HG03354 (cell line): ENCODE measurements around the gene MYO9A.
A peak's percentile ranks its signal among the peaks of the same experiment; 100 is the strongest.
"Not testable (repeated sequence)": the region's sequence is repeated elsewhere in the genome, so short reads cannot be mapped to it uniquely, and the experiment has no call there.

ENCODE experiments used
- ATAC-seq: cut with Tn5 transposase; IDR thresholded peaks from one replicate; pipeline ENCODE4 v1.9.1; 2021; ENCODE audit warnings: mild to moderate bottlenecking; ENCODE audit not compliant: unreplicated experiment, poor library complexity, severe bottlenecking

The MYO9A gene

GRCh38 chr15:72100551-72100950 lies 17.4 kb downstream of the MYO9A start:
- not testable (repeated sequence) for ATAC-seq

GRCh38 chr15:72099155-72099554 lies 18.8 kb downstream of the MYO9A start:
- ATAC-seq = no peak

GRCh38 chr15:72098040-72098439 lies 19.9 kb downstream of the MYO9A start:
- ATAC-seq = no peak

- no peak for ATAC-seq
Observed at GRCh38 chr15:72096796-72097195, 21.2 kb downstream of the MYO9A start.

GRCh38 chr15:72092691-72093090 lies 25.3 kb downstream of the MYO9A start:
- no peak for ATAC-seq

GRCh38 chr15:72092006-72092405 lies 25.9 kb downstream of the MYO9A start:
- ATAC-seq = no peak

GRCh38 chr15:72086920-72087648 lies 30.9 kb downstream of the MYO9A start:
- ATAC-seq = no peak

GRCh38 chr15:72086010-72086697 lies 31.8 kb downstream of the MYO9A start:
- no peak for ATAC-seq

- no peak for ATAC-seq
Observed at GRCh38 chr15:72082176-72082575, 35.8 kb downstream of the MYO9A start.

GRCh38 chr15:72078887-72079286 lies 39.1 kb downstream of the MYO9A start:
- peak; percentile 90 for ATAC-seq

GRCh38 chr15:72077950-72078349 lies 40.0 kb downstream of the MYO9A start:
- no peak for ATAC-seq

GRCh38 chr15:72074335-72075060 lies 43.5 kb downstream of the MYO9A start:
- ATAC-seq = no peak

GRCh38 chr15:72071448-72071825 lies 46.5 kb downstream of the MYO9A start:
- not testable (repeated sequence) for ATAC-seq

GRCh38 chr15:72070817-72071447 lies 47.0 kb downstream of the MYO9A start:
- ATAC-seq = no peak

GRCh38 chr15:72068856-72069255 lies 49.1 kb downstream of the MYO9A start:
- no peak for ATAC-seq

- ATAC-seq = no peak
Observed at GRCh38 chr15:72065801-72066200, 52.1 kb downstream of the MYO9A start.

- ATAC-seq = no peak
Observed at GRCh38 chr15:72063186-72063585, 54.8 kb downstream of the MYO9A start.

- no peak for ATAC-seq
Observed at GRCh38 chr15:72062319-72062718, 55.6 kb downstream of the MYO9A start.

GRCh38 chr15:72060687-72061250 lies 57.2 kb downstream of the MYO9A start:
- ATAC-seq = no peak

GRCh38 chr15:72058585-72058984 lies 59.4 kb downstream of the MYO9A start:
- ATAC-seq = no peak
